Ovary (tissue), 9 donors: Measurements from ENCODE around the gene RXFP2. TPM values are rescaled to one million over a fixed set of nuclear protein-coding genes. Genes with fewer than 3 reads are reported as not detected.

Source experiments
- DNase-seq, 5 donors: peaks; one replicate each; pipeline ENCODE4 v3.0.0-alpha.2; 2019 to 2020
- H3K27ac ChIP-seq, 2 donors: fragments of 200-600 bp; one replicate each; pipeline versions ENCODE4 v1.5.1 to v1.8.0; 2019 to 2022
- H3K27me3 ChIP-seq: fragments of 200-600 bp; one replicate; pipeline ENCODE4 v1.8.0; 2022
- H3K36me3 ChIP-seq: fragments of 200-600 bp; sonication (generic); one replicate; pipeline ENCODE4 v1.5.1; 2019
- H3K4me1 ChIP-seq: one replicate; pipeline ENCODE4 v1.8.1; 2013; ENCODE audit warnings: mild to moderate bottlenecking, moderate library complexity; ENCODE audit not compliant: insufficient read depth
- H3K4me3 ChIP-seq: fragments of 200-600 bp; sonication (generic); one replicate; pipeline ENCODE4 v1.5.1; 2017
- H3K9me3 ChIP-seq, 2 donors: fragments of 200-600 bp in 1 of 2; sonication (generic) in 1 of 2; one replicate each; pipeline versions ENCODE4 v1.5.1 to v1.8.1; 2013 to 2019; ENCODE audit warnings: mild to moderate bottlenecking in 1 of 2, moderate library complexity in 1 of 2
- CTCF ChIP-seq, 3 donors: fragments of 450-650 bp in 2 of 3; fragments of 200-600 bp in 1 of 3; IDR thresholded peaks; one replicate each; pipeline versions ENCODE4 v1.5.1 to v1.8.0; 2016 to 2022; ENCODE audit warnings: antibody characterized with exemption in 3 of 3, mild to moderate bottlenecking in 1 of 3
- EP300 ChIP-seq: sonication (generic); formaldehyde crosslinking; IDR thresholded peaks from one replicate; pipeline ENCODE4 v1.6.1; 2017; ENCODE audit warnings: antibody characterized with exemption
- POLR2A ChIP-seq: fragments of 450-650 bp; IDR thresholded peaks from one replicate; pipeline ENCODE4 v1.6.1; 2017; ENCODE audit warnings: antibody characterized with exemption, mild to moderate bottlenecking, moderate library complexity
- WGBS, 3 donors: extraction: QIAGEN DNeasy Blood & Tissue Kit in 1 of 3; methylation state at CpG; one replicate each; pipeline versions ENCODE4 v1.1.5 to v1.1.7; 2013 to 2017; 5-methylcytosine and 5-hydroxymethylcytosine counted together
- intact Hi-C, 4 donors: fragments of 100-400 bp; cut with DNase I; formaldehyde crosslinking; loops; one replicate each; pipeline versions ENCODE4 v1.11.0 to v1.15.1; 2022 to 2023
- polyA plus RNA-seq, 2 donors: library from polyadenylated mRNA; stranded (reverse); fragments of 200-250 nt in 1 of 2; fragments of 350-450 nt in 1 of 2; fragmentation: Illumina TruSeq in 1 of 2; extraction: RNeasy Lipid Tissue Mini Kit (QIAGEN cat#74804) in 1 of 2; gene quantifications; one replicate each; pipeline ENCODE4 v1.2.3, GENCODE V29; 2013 to 2014
- total RNA-seq, 7 donors: library from RNA; depleted of rRNA in 2 of 7; stranded (reverse); fragments of >200 nt in 2 of 7; fragmentation: NEBNext Ultra II Directional in 3 of 7; extraction: Animal tissue kit (Norgen Biotek cat#: 25700) in 3 of 7; gene quantifications; one replicate each; pipeline versions ENCODE4 v1.1.0 to v1.2.4, GENCODE V29; 2016 to 2023
- donor health status: DM: no; HTN: no; CAD: no; lungs with moderate emphysema.
- donor health status: DM: no; HTN: no; CAD: no.
- donor health status: Bipolar disorder and iron deficiency.
- donor health status: DM: yes; HTN: yes; CAD: no.
- donor health status: DM: no; HTN: no; CAD: no.
- donor health status: DM: yes; HTN: yes; CAD: no.

Gene RXFP2
- total and polyA plus RNA-seq, 9 donors = 0.34 to 1.6 (median 0.63) TPM; not detected in 6

- H3K4me1 ChIP-seq = no peaks in the 10 kb centered on the region
These were observed 7.4 kb upstream of the RXFP2 start for GRCh38 chr13:31731921-31732320.

GRCh38 chr13:31733066-31733465 lies 6.3 kb upstream of the RXFP2 start:
- Histone ChIP-seq H3K27ac (no peak overlapping the region), H3K36me3 (no peaks in the 10 kb centered on the region), H3K4me1 (no peaks in the 10 kb centered on the region), H3K4me3 (no peak overlapping the region), H3K27me3 (no peaks in the 10 kb centered on the region), H3K9me3 (no peaks in the 10 kb centered on the region)
- no peak for TF ChIP-seq CTCF (IDR thresholded peaks at IDR 0.05)
- no peak for TF ChIP-seq EP300
- TF ChIP-seq POLR2A = no peak
- WGBS, 3 donors = 2 to 8% (median 7%) methylated on average over 5 of the region's 5 CpGs
- DNase-seq = no peak
- intact Hi-C loops = no loop called here

More at GRCh38 chr13:31731921-31732320, 7.4 kb upstream of the RXFP2 start:
- H3K27ac ChIP-seq = no peak overlapping the region
- no peaks in the 10 kb centered on the region for H3K36me3 ChIP-seq
- H3K9me3 ChIP-seq = no peaks in the 10 kb centered on the region
- H3K27me3 ChIP-seq = no peaks in the 10 kb centered on the region
- no peak for DNase-seq
- intact Hi-C loops = loop anchor here in 1 of 4 donors (2.0 kb wide), 1 partner anchor 27 kb away; no protein-coding TSS in a partner anchor
- TF ChIP-seq POLR2A (no peak), CTCF (IDR thresholded peaks at IDR 0.05) (no peak), EP300 (no peak)
- WGBS, 3 donors = 61 to 81% (median 79%) methylated on average over 6 of the region's 6 CpGs
- no peak overlapping the region for H3K4me3 ChIP-seq

DNA sequence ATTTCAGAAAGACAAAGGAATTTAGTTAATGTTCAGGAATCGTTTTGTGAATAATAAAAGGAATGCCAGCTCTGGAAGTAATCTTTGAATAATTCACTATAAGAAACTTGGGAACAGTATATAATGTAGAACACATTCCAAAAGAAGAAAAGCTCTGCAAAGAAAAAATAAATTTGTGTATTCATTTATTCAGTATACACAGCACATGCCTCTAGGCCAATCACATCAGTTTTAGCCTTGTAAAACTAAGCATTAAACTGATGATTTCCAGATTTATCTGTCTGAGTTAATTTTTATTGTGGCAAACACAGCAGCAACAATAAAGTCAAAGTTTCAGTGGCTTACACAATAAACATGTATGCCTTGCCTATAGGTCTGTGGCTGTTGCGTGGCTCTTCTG lies 5.7 kb upstream of the RXFP2 start:
- 62 to 75% (median 66%) methylated on average over 2 of the region's 2 CpGs for WGBS, 3 donors
- no peak for DNase-seq
- intact Hi-C loops = no loop called here

GRCh38 chr13:31742097-31742734 lies 2.9 kb downstream of the RXFP2 start:
- no peaks in the 10 kb centered on the region for H3K36me3 ChIP-seq
- peak; percentile 41 to 67 (median 63) for DNase-seq
- H3K4me1 ChIP-seq = no peaks in the 10 kb centered on the region
- no peaks in the 10 kb centered on the region for H3K9me3 ChIP-seq
- H3K4me3 ChIP-seq = no peak overlapping the region
- WGBS, 3 donors = 6 to 11% (median 8%) methylated on average over 7 of the region's 7 CpGs
- H3K27ac ChIP-seq = no peak overlapping the region
- TF ChIP-seq EP300 (no peak), CTCF (IDR thresholded peaks at IDR 0.05) (peak; percentile 43 to 79 (median 67)), POLR2A (no peak)
- peaks cover 4% of the 10 kb centered on the region for H3K27me3 ChIP-seq
- intact Hi-C loops = loop anchor here in 2 of 4 donors (5.0 to 10.0 kb wide), 2 partner anchors 307 to 505 kb away; no protein-coding TSS in a partner anchor

More for the DNA sequence above, 5.7 kb upstream of the RXFP2 start:
- H3K27me3 ChIP-seq = no peaks in the 10 kb centered on the region
- H3K4me1 ChIP-seq = no peaks in the 10 kb centered on the region
- no peak overlapping the region for H3K4me3 ChIP-seq
- H3K27ac ChIP-seq = no peak overlapping the region
- H3K9me3 ChIP-seq = no peaks in the 10 kb centered on the region
- no peak for TF ChIP-seq CTCF (IDR thresholded peaks at IDR 0.05)
- no peak for TF ChIP-seq EP300
- TF ChIP-seq POLR2A = no peak
- H3K36me3 ChIP-seq = no peaks in the 10 kb centered on the region
